SK-N-MC (cell line): Measurements from ENCODE around the gene TMEM131.

Experiments
- EZH2 ChIP-seq: fragments of 200-600 bp; sonication (generic); IDR thresholded peaks from one replicate; pipeline ENCODE4 v1.6.1; 2017; ENCODE audit warnings: antibody characterized with exemption
- FOXP2 ChIP-seq: optimal IDR thresholded peaks from 2 replicates; pipeline ENCODE3; 2011; ENCODE audit warnings: mild to moderate bottlenecking, moderate library complexity; ENCODE audit not compliant: insufficient read depth; ENCODE audit errors: extremely low read length, control extremely low read depth
- POLR2AphosphoS5 ChIP-seq: IDR thresholded peaks from 2 replicates; pipeline ENCODE4 v1.6.1; 2012; ENCODE audit warnings: mild to moderate bottlenecking, low read depth, low read length, borderline replicate concordance

DNA sequence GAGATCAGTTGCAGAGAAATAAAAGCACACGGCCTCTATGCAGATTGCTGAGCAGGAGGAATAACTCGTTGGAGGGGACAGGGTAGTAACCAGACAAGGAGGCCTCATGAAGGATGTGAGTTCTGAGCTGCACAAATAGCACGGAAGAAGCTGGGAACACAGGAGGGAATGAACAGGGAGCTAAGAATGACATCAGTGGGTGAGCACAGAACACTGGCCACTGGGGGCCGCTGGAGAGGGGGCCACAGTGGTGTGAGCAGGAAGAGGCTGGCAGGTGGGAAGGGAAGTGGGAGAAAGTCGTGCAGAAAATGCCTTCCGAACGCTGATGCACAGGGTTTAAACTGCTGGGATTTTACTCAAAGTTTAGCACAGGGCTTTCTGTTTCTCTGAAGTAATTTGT lies 221.3 kb downstream of the TMEM131 start:
- TF ChIP-seq POLR2AphosphoS5 (no peak), EZH2 (no peak), FOXP2 (no peak)
